Muscle of leg (tissue), 11 donors: ENCODE results near the gene TECPR1. TPM values are rescaled to one million over a fixed set of nuclear protein-coding genes. Genes with fewer than 3 reads are reported as not detected.

Experiments
- DNase-seq: peaks from one replicate; pipeline ENCODE4 v3.0.0; 2013
- H3K27ac ChIP-seq: one replicate; pipeline ENCODE4 v1.5.1; 2013; ENCODE audit warnings: mild to moderate bottlenecking, low read length, control low read depth
- H3K27me3 ChIP-seq: one replicate; pipeline ENCODE4 v1.6.1; 2013; ENCODE audit warnings: low read length; ENCODE audit not compliant: control insufficient read depth, insufficient read depth
- H3K36me3 ChIP-seq: one replicate; pipeline ENCODE4 v1.6.1; 2013; ENCODE audit warnings: low read length; ENCODE audit not compliant: control insufficient read depth, insufficient read depth
- H3K4me1 ChIP-seq: one replicate; pipeline ENCODE4 v1.6.1; 2013; ENCODE audit warnings: low read length; ENCODE audit not compliant: control insufficient read depth, insufficient read depth
- H3K4me3 ChIP-seq: one replicate; pipeline ENCODE4 v1.5.1; 2013; ENCODE audit warnings: low read length, control low read depth
- H3K9me3 ChIP-seq: replicated peaks from 2 replicates; pipeline ENCODE4 v1.6.1; 2013; ENCODE audit warnings: low read depth, low read length; ENCODE audit not compliant: control insufficient read depth
- WGBS: methylation state at CpG from one replicate; pipeline ENCODE4 v1.1.5; 2013; ENCODE audit warnings: missing lambda C conversion rate; ENCODE audit not compliant: insufficient coverage; 5-methylcytosine and 5-hydroxymethylcytosine counted together
- polyA plus RNA-seq, 8 donors: library from polyadenylated mRNA; unstranded; fragments of 120-200 nt; gene quantifications; one replicate each; pipeline versions ENCODE4 v1.2.1 to v1.2.3, GENCODE V29; 2013; ENCODE audit warnings: inconsistent platforms in 1 of 8, low replicate concordance in 1 of 8; ENCODE audit not compliant: insufficient read length in 8 of 8, insufficient read depth in 1 of 8
- total RNA-seq: library from RNA; stranded (reverse); fragments of 120-200 nt; gene quantifications from one replicate; pipeline ENCODE4 v1.2.4, GENCODE V29; 2013

TECPR1 gene
- total and polyA plus RNA-seq, 9 donors: 14.4 to 26.5 (median 17.2) TPM

DNA sequence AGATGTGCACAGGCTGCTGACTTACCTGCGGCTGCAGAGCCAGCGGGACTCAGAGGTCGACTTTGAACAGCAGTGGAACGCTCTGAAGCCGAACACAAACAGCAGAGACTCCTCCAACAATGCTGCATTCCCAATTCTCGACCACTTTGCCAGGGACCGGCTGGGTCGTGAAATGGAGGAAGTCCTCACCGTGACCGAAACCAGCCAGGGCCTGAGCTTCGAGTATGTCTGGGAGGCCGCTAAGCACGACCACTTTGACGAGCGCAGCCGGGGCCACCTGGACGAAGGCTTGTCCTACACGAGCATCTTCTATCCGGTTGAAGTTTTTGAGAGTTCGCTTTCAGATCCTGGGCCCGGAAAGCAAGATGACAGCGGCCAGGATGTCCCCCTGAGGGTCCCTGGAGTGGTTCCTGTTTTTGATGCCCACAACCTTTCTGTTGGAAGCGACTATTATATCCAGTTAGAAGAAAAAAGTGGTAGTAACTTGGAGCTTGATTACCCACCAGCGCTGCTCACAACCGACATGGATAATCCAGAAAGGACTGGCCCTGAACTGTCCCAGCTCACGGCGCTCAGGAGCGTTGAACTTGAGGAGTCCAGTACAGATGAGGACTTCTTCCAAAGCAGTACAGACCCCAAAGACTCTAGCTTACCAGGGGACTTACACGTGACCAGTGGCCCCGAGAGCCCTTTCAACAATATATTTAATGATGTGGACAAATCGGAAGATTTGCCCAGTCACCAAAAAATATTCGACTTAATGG is 60.2 kb downstream of the TECPR1 start:
- no peak for DNase-seq
- peaks cover 64% of the 10 kb centered on the region for H3K36me3 ChIP-seq
- H3K4me3 ChIP-seq: no peak overlapping the region
- H3K27ac ChIP-seq: no peak overlapping the region
- no peaks in the 10 kb centered on the region for H3K27me3 ChIP-seq
- H3K4me1 ChIP-seq: no peaks in the 10 kb centered on the region
- no peaks in the 10 kb centered on the region for H3K9me3 ChIP-seq
- WGBS: 98% methylated on average over 24 of the region's 32 CpGs

DNA sequence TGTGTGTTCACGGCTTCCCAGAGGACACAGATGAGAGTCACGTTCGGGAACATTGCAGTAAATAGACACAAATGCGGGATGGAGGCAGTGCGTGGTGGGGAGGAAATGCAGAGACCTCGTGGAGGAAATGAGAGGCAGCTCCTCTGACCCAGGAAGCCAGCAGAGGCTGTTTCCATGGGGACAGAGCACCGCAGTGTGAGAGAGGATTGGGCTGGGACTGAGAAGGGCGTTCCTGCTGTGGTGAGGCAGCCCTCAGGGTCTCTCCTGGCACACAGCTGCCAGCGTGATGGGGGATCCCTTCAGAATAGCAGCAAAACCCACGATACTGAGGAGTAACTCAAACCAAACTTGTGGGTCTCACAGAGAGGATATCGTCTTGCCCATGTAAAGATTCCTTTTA is 62.5 kb downstream of the TECPR1 start:
- 85% methylated on average over 8 of the region's 11 CpGs for WGBS
- Histone ChIP-seq H3K9me3 (no peaks in the 10 kb centered on the region), H3K27me3 (no peaks in the 10 kb centered on the region), H3K4me1 (no peaks in the 10 kb centered on the region), H3K27ac (no peak overlapping the region), H3K4me3 (no peak overlapping the region), H3K36me3 (peaks cover 50% of the 10 kb centered on the region)
- no peak for DNase-seq

DNA sequence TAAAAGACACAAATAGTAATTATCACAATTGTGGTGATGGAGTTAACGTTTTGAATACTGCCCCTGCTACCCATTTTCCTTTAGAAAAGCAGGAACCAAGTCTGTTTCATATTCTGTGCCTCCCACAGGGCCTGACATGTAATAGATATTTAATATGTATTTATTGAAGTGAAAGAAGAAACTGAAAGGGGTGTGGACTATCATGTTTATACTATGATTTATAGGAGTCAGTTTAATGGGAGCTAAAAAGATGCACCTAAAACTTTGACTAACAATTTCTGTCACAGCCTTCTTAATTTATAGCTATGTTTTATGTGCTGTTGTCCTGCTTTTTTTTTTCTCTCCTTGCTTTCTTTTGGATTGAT is 64.9 kb downstream of the TECPR1 start:
- H3K27ac ChIP-seq: no peak overlapping the region
- DNase-seq: no peak
- H3K9me3 ChIP-seq: no peaks in the 10 kb centered on the region
- WGBS: no CpG with 5 or more reads among the region's 1 CpG
- H3K27me3 ChIP-seq: no peaks in the 10 kb centered on the region
- H3K4me3 ChIP-seq: no peak overlapping the region
- H3K4me1 ChIP-seq: no peaks in the 10 kb centered on the region
- peaks cover 28% of the 10 kb centered on the region for H3K36me3 ChIP-seq

DNA sequence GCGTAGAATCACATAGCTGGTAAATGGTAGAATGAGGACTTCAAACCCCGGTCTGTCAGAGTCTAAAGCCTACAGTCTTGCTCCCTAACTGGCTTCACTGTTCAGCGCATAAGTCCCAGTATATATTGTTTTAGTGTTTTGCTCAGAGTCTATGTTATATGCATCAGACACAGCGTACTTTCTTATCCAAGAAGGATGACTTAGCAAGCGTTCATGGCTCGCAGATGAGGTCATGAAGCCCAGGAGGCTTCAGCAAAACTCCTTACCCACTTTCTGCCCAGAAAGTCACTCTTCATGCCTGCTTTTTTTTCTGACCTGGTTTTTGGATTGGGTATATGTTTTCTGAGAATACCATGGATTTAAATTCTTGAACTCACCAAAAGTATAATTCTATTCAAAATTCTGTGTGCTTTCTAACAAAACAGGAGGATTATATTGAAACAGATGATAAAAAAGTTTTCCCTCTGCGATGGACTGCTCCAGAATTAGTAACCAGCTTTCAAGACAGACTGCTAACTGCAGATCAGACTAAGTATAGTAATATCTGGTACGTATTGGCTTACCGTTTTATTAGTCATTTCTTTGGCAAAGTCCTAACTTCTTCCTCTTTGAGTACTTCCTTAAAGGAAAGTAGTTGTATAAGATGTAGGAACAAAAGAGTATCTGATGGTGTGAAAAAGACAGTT is 65.4 kb downstream of the TECPR1 start:
- Histone ChIP-seq H3K27ac (peak overlapping the region; percentile 7), H3K4me3 (no peak overlapping the region), H3K36me3 (peaks cover 22% of the 10 kb centered on the region), H3K27me3 (no peaks in the 10 kb centered on the region), H3K9me3 (no peaks in the 10 kb centered on the region), H3K4me1 (no peaks in the 10 kb centered on the region)
- WGBS: 64% methylated on average over 3 of the region's 9 CpGs
- DNase-seq: peak; percentile 48

DNA sequence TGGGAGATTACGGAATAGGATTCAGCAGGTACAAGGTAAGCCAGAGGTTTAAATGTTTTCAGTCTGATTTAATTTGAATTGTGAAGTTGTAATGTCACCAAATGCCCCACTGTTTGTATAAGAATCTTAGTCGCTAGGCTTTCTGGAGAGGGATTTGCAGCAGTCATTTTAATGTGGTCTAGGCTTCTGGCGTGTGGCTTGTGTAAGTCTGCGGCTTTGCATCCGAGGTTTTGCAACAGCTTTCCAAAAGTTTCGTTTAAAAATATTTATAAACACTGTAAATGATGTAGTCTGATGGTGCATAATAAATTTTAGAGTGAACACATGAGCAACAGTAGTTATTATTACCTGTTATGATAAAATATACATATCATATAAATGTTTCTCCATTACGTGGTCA is 66.9 kb downstream of the TECPR1 start:
- no CpG with 5 or more reads among the region's 7 CpGs for WGBS
- Histone ChIP-seq H3K4me3 (no peak overlapping the region), H3K27me3 (no peaks in the 10 kb centered on the region), H3K36me3 (peaks cover 14% of the 10 kb centered on the region), H3K9me3 (no peaks in the 10 kb centered on the region), H3K4me1 (no peaks in the 10 kb centered on the region), H3K27ac (no peak overlapping the region)
- DNase-seq: no peak

DNA sequence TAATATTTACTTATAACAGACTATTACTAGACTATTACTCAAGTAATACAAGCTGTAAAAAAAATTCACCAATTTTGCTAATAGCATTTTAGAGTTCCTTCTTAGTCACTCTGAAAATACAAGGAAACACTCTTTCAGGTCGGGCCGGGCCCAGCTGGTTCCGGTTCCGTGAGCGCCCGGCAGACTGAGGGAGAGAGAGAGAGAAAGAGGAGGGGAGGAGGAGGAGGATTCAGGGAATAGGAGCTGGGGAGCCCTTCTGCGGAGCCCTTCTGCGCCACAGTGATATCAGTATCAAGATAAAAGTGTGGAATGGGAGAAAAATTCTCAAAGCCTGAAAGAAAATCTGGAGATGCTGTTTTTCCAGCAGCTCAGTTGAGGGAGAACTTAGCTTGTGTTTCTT is 71.3 kb downstream of the TECPR1 start:
- peaks cover 5% of the 10 kb centered on the region for H3K36me3 ChIP-seq
- no peak for DNase-seq
- WGBS: 62% methylated on average over 4 of the region's 8 CpGs
- no peaks in the 10 kb centered on the region for H3K9me3 ChIP-seq
- H3K27me3 ChIP-seq: no peaks in the 10 kb centered on the region
- no peak overlapping the region for H3K27ac ChIP-seq
- no peak overlapping the region for H3K4me3 ChIP-seq
- no peaks in the 10 kb centered on the region for H3K4me1 ChIP-seq

DNA sequence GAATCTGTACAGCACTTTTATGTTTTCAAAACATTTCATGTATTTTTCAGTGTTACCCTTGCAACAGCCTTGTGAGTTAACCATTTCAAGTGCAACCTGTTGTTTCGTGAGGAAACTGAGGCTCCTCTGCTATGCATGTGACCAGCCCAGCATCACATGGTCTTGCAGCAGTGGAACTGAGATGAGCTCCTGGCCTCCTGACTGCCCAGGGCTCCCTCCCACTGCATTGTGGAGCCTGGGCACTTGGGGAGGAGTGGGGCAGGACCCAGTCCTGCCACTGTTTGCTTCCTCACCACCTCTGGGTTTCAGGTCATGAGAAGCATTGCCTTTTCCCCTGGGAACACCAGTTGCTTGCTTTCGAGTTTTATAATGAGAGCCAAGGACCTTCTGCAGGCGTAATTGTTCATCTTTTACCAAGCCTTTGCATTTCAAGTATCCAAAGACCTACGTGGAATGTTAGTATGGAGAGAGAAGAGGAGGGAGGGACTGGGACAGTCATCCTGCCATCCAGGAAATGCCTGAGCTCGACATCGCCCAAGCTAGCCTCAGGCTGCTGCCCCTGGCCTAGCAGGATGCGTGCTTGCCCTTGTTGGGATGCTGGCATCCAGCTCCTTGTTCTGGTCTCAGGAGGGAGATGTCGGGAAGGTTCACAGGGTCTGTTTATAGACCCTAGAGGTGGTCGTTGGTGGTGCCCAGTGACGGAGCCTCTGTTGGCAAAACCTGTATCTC is 73.1 kb downstream of the TECPR1 start:
- Histone ChIP-seq H3K4me1 (no peaks in the 10 kb centered on the region), H3K36me3 (peaks cover 21% of the 10 kb centered on the region), H3K27ac (no peak overlapping the region), H3K27me3 (no peaks in the 10 kb centered on the region), H3K9me3 (no peaks in the 10 kb centered on the region), H3K4me3 (no peak overlapping the region)
- DNase-seq: no peak
- WGBS: 91% methylated on average over 6 of the region's 10 CpGs

DNA sequence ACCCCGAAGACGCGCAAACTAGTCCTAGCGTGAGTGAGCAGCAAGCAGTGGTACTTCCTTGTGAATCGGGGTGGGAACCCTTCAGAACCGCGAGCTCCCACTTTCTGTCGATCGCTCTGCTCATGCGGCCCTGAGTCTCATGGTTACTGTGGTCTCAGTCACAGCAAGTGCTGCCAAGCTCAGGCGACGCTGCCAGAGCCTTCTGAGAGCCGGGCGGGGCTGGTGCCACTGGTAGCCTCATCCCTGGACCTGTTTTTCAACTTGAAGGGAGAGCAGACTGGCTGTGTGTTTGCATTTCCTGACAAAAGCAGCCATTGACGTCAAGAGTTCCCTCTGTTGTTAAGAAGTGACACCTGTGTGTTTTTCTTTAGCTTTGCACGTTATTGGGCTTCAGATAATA is 73.7 kb downstream of the TECPR1 start:
- no peak overlapping the region for H3K27ac ChIP-seq

DNA sequence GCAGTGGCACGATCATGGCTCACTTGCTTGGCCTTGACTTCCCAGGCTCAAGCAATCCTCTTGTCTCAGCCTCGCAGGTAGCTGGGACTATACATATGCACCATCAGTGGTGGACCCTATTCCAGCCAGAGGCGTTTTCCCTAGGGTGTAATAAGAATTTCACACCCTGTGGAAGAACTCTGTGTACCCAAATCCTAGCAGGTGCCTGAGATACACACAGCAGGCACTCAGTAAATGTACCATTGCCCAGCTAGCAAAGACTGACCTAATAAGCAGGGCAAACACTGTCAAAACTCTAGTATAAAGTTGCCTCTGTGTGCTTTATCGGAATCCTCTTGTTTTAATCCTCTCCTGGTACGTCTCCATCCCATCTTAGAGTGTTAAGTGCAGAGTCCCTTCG is 74.5 kb downstream of the TECPR1 start:
- DNase-seq: no peak
- H3K36me3 ChIP-seq: peaks cover 21% of the 10 kb centered on the region
- H3K27ac ChIP-seq: no peak overlapping the region
- H3K9me3 ChIP-seq: no peaks in the 10 kb centered on the region
- H3K4me1 ChIP-seq: no peaks in the 10 kb centered on the region
- no peaks in the 10 kb centered on the region for H3K27me3 ChIP-seq
- WGBS: 83% methylated on average over 4 of the region's 6 CpGs
- no peak overlapping the region for H3K4me3 ChIP-seq

More for the DNA sequence above, 73.7 kb downstream of the TECPR1 start:
- WGBS: 83% methylated on average over 14 of the region's 16 CpGs
- Histone ChIP-seq H3K9me3 (no peaks in the 10 kb centered on the region), H3K4me1 (no peaks in the 10 kb centered on the region), H3K4me3 (no peak overlapping the region), H3K36me3 (peaks cover 21% of the 10 kb centered on the region), H3K27me3 (no peaks in the 10 kb centered on the region)
- no peak for DNase-seq

DNA sequence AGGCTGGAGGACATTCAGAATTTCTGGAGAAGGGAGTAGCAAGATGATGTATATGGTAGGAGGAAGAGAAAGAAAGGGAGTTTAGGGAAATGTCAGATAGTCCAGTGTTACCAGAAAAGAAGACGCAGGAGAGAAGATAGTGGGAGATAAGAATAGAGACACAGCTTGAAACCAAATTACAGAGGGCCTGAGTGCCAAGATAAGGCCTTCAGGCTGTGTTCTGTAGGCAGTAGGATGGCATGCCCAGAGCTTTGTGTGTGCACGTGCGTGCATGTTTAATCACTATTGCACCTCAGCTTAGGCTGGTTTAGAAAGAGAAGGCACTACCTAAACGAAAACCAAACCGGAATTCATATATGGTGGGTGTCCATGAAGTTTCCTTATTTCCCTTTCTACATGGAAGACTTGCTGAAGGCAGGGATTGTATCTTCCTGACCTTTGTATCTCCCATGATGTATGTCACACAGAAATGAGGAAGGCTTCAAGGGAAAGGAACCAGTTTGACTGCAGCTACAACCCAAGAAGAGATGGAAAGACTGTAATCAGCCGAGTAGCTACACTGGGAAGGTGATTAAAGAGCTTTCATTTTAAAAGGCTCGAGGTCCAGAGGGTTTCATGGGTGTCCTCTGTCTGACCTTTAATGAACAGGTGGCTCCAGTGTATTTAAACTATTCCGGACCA is 76.6 kb downstream of the TECPR1 start:
- WGBS: 92% methylated on average over 4 of the region's 8 CpGs
- peaks cover 28% of the 10 kb centered on the region for H3K36me3 ChIP-seq
- H3K9me3 ChIP-seq: no peaks in the 10 kb centered on the region
- no peak overlapping the region for H3K27ac ChIP-seq
- H3K4me1 ChIP-seq: no peaks in the 10 kb centered on the region
- H3K4me3 ChIP-seq: no peak overlapping the region
- no peaks in the 10 kb centered on the region for H3K27me3 ChIP-seq
- no peak for DNase-seq
